Mucosa of stomach (tissue), 1 donor: ENCODE data around the gene UPB1.

ENCODE experiments used
- H3K27me3 ChIP-seq: one replicate; pipeline ENCODE4 v1.7.0; 2013; ENCODE audit warnings: mild to moderate bottlenecking, low read length; ENCODE audit not compliant: control insufficient read depth, insufficient read depth
- H3K36me3 ChIP-seq: one replicate; pipeline ENCODE4 v1.7.0; 2013; ENCODE audit warnings: low read length; ENCODE audit not compliant: control insufficient read depth, insufficient read depth
- H3K4me1 ChIP-seq: one replicate; pipeline ENCODE4 v1.7.0; 2013; ENCODE audit warnings: mild to moderate bottlenecking, low read length; ENCODE audit not compliant: control insufficient read depth, insufficient read depth
- H3K4me3 ChIP-seq: one replicate; pipeline ENCODE4 v1.7.0; 2013; ENCODE audit warnings: low read length
- H3K9ac ChIP-seq: one replicate; pipeline ENCODE4 v1.7.0; 2013; ENCODE audit warnings: mild to moderate bottlenecking, low read length, moderate library complexity
- H3K9me3 ChIP-seq: one replicate; pipeline ENCODE4 v1.7.0; 2013; ENCODE audit warnings: mild to moderate bottlenecking, low read length, moderate library complexity; ENCODE audit not compliant: control insufficient read depth
- donor health status: Pancreatic carcinoma.

Gene UPB1

DNA sequence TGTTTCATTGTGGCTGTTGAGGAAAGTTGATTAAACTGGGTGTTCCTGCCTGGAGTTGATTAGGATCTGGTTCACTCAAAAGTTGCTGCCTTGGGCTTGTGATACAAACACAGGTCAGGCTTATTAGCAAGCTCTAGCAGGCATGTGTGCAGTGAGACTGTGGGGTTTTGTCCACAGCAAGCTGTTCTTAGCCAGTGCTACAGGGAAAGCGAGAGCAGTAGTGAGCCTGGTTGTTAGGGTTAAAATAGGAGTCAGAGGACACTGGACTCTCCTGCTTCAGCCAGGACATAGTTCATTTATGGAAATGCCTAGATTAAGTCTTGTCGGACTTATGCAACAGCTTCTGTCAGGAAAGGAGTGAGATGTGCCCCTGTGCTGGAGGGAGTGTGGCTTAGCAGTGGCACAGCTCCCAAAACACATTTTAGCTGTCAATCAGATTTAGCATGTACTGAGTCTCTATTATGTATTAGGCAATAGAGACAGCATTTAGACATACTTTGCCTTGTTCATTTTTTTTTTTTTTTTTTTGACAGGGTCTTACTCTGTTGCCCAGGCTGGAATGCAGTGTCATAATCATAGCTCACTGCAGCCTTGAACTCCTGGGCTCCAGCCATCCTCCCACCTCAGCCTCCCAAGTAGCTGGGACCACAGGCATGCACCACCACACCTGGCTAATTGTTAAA, 69.4 kb downstream of the UPB1 start:
- Histone ChIP-seq H3K9me3 (no peaks in the 10 kb centered on the region), H3K9ac (no peak overlapping the region), H3K27me3 (no peaks in the 10 kb centered on the region), H3K4me3 (no peak overlapping the region), H3K36me3 (peaks cover 5% of the 10 kb centered on the region), H3K4me1 (no peaks in the 10 kb centered on the region)

DNA sequence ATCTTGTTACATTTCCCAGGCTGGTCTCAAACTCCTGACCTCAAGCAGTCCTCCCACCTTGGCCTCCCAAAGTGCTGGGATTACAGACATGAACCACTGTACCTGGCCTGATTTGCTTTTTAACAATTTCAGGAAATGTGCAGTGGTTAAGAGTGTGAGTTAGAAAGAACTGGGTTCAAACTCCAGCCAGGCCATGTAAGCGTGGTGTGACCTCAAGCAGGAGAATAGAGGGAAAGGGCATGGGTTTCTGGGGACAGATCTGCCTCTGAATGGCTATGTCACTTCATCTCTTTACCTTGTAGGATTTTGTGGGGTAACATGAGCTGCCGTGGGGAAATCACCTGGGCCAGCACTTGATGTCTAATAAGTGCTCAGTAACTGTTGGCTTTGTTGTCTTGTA, 69.9 kb downstream of the UPB1 start:
- Histone ChIP-seq H3K9ac (no peak overlapping the region), H3K4me1 (no peaks in the 10 kb centered on the region)

DNA sequence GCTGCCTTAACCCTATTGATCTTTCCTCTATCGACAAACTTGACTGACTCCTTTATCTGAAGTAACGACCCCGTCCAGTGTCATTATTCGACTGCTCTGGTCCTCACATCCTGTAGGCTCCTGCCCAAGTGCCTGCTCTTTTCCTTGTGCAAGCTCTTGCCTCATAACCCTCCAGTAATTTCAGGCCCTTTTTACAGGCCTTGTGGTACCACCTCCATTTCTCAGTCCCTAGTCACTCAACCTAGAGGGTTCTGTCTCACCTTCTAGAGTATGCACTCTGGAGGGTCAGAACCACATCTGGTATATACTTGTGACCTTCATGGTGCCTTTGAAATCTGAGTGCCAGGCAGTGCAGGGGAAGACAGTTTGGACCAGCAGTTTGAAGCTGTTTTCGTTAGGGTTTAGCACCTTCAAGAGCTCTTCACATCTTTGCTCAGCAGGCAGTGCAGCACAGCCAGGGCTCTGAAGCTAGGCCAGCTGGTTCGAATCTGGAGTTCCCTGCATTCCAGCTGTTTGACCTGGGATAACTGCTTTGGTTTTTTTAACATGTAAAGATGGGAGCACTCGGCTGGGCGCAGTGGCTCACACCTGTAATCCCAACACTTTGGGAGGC, 71.9 kb downstream of the UPB1 start:
- Histone ChIP-seq H3K36me3 (peaks cover 7% of the 10 kb centered on the region), H3K4me3 (no peak overlapping the region), H3K4me1 (no peaks in the 10 kb centered on the region), H3K27me3 (no peaks in the 10 kb centered on the region), H3K9ac (no peak overlapping the region), H3K9me3 (no peaks in the 10 kb centered on the region)

More for the DNA sequence above, 69.9 kb downstream of the UPB1 start:
- Histone ChIP-seq H3K27me3 (no peaks in the 10 kb centered on the region), H3K4me3 (no peak overlapping the region), H3K9me3 (no peaks in the 10 kb centered on the region), H3K36me3 (peaks cover 7% of the 10 kb centered on the region)

DNA sequence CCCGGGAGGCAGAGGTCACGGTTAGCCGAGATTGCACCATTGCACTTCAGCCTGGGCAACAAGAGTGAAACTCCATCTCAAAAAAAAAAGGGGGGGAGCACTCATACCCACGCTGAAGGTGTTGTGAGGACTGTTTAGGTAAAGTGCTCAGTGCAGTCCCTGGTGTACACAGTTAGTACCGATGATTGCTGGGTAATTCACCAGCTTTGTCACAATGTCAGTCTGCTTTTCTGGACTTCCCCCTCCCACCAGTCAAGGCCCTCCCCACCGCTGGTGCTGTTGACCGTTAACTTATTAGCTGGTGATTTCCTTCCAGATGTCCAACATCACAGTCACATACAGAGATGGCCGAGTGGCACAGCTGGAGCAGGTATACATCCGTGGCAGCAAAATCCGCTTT, 72.5 kb downstream of the UPB1 start:
- Histone ChIP-seq H3K36me3 (peaks cover 7% of the 10 kb centered on the region), H3K27me3 (no peaks in the 10 kb centered on the region), H3K9me3 (no peaks in the 10 kb centered on the region), H3K9ac (no peak overlapping the region), H3K4me3 (no peak overlapping the region), H3K4me1 (no peaks in the 10 kb centered on the region)

DNA sequence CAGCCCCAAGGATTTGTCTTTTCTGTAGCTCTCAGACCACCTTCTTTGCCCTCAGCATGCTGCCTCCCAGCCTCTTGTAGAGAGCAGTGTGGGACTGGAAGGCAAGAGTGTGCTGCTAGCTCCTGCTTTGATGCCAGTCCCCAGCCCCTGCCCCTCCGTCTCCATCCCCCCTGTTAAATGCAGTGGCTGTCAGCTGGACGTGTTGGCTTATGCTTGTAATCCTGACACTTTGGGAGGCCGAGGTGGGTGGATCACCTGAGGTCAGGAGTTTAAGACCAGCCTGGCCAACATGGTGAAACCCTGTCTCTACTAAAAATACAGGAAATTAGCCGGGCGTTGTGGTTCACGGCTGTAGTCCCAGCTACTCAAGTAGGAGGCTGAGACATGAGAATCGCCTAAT, 76.1 kb downstream of the UPB1 start:
- H3K4me3 ChIP-seq, result no peak overlapping the region
- H3K27me3 ChIP-seq, result no peaks in the 10 kb centered on the region
- no peaks in the 10 kb centered on the region for H3K4me1 ChIP-seq
- no peaks in the 10 kb centered on the region for H3K9me3 ChIP-seq
- no peak overlapping the region for H3K9ac ChIP-seq
- peaks cover 7% of the 10 kb centered on the region for H3K36me3 ChIP-seq

DNA sequence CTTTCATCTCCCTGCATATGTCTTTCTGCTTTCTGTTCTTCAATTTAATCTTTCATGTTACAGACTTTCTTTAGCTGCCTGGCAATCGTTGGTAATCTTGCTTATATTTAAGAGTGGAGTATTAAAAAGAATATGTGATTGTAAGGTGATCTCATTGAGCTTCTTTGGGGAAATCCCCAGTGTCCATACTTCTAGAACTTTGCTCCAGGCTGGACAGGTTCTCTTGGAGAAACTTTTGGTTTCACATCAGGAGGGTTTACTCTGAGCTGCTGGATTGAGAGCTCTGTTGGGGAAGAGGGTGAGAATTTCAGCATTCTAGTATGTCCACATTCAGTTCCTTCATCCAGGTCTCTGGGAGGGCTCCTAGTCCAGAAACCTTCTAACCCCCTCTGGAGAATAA, 81.6 kb downstream of the UPB1 start:
- no peaks in the 10 kb centered on the region for H3K27me3 ChIP-seq
- peak overlapping the region; percentile 5 for H3K9ac ChIP-seq
- H3K36me3 ChIP-seq, result no peaks in the 10 kb centered on the region

More for the DNA sequence above, 81.6 kb downstream of the UPB1 start:
- Histone ChIP-seq H3K4me1 (peaks cover 36% of the 10 kb centered on the region), H3K4me3 (no peak overlapping the region), H3K9me3 (no peaks in the 10 kb centered on the region)
